MV-4-11 (cell line): ENCODE results near the gene NIPAL3.
"Not testable (repeated sequence)": the region's sequence is repeated elsewhere in the genome, so short reads cannot be mapped to it uniquely, and the experiment has no call there.

ENCODE experiments used
- DNase-seq: peaks from one replicate; lab custom pipeline; 2025; lab: John Stamatoyannopoulos, UW

NIPAL3 gene

DNA sequence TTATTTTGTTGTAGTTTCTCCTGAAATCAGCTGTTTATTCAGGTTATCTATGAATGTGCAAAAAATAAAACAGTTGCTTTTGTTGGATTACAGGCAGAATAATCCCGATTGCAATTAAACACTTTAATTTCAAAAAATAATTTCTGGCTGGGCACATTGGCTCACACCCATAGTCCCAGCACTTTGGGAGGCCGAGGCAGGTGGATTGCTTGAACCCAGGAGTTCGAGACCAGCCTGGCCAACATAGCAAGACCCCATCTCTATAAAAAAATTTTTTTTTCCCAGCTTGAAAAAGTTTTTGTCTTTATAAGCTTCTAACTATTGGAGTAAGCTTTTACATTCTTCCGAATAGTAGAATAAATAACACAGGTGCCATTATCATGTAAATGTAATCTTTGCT is 102.3 kb downstream of the NIPAL3 start:
- DNase-seq, result no peak

DNA sequence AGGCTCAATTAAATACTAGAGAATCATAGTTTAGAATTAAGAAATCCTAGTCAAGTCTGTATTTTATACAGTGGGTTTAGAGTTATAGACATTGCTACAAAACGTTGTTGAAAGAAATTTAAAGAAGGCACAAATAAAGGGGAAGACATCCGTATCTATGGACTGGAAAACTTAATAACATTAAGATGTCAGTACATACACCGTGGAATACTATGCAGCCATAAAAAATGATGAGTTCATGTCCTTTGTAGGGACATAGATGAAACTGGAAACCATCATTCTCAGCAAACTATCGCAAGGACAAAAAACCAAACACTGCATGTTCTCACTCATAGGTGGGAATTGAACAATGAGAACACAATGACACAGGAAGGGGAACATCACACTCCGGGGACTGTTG is 104.7 kb downstream of the NIPAL3 start:
- DNase-seq, result not testable (repeated sequence)
